ENCODE results near the gene GNB1.
"Not testable (repeated sequence)": the region's sequence is repeated elsewhere in the genome, so short reads cannot be mapped to it uniquely, and the experiment has no call there.

GNB1 gene

GRCh38 chr1:1763657-1764621 lies 126.9 kb downstream of the GNB1 start:
- DNase-seq (ENCODE audit: low read depth in 3 of 3) = no peak

DNA sequence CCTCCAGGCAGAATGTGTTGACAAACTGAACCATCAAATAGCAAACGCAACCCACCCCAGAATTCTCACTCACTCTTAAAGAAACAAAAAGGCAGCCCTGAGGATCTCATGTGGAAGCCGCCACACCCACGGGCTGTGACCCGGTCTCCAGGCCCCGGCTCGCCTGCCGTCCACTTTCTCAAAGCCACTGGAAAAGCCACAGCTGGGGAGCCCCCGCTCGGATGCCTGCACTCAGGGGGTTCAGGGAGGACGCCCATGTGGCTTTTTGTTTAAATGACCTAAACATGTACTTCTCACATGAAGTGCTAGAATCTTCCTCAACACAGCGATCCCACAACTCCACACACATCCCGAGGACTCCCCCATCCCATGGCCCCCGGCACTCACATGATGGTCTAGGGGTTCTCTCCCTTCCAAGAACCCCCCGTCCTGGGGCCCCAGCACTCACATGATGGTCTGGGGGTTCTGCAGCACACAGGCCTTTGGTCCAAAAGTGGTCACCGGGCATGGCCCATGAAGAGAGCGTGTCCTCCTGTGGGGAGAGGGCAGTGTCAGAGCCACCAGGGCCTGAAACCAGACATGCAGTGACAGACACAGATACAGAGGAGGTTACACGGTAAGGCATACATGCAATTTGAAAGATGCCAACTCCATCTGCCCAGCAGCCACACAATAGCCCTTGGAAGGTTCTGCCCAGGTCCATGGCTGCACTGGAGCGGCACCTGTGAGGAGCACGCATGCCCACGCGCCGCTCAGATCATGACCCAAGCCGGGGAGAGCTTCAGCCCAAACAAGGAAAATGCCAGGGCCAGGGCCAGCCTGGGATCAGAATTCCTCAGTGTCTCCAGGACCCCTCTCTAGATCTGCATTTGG lies 129.1 kb downstream of the GNB1 start:
- DNase-seq (ENCODE audit: low read depth in 3 of 3) = no peak

- no peak for DNase-seq (ENCODE audit: low read depth in 3 of 3)
Measured at GRCh38 chr1:1760715-1761114, 130.2 kb downstream of the GNB1 start.

GRCh38 chr1:1760345-1760650 lies 130.6 kb downstream of the GNB1 start:
- no peak for DNase-seq (ENCODE audit: low read depth in 3 of 3)

GRCh38 chr1:1759456-1760344 lies 131.2 kb downstream of the GNB1 start:
- no peak for DNase-seq (ENCODE audit: low read depth in 3 of 3)

DNA sequence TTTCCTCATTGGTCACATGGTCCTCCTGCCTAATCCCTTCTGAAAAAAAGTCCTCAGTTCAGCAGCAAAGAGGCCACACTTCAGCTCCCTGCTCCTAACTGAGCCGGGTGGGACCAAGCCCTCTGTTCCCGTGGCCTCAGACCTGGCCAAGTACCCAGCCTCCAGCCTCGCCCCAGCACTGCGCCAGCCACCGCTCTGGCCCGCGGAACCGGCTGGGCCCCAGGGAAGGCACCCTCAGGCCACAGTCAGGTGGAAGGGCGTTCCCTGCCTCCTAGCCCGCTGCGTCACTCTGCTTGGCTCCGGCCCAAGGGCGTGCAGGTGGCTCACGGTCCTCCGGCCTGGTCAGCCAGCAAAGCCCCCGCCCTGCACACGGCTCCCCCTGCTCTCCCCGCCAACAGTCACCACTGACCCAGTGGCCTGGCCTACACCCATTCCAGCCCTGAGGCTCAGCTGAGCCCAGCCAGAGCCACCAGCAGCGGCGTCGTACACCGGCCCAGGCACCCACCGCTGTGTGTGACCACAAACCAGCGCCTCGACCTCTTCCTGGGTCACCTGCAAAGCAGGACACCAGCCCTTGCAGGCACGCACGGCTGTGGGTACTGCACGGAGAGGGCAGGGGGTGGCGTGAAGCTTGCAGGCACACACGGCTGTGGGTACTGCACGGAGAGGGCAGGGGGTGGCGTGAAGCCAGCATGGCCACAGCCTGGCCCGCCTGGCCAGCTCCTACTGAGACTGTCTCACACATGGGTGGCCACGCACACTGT lies 132.0 kb downstream of the GNB1 start:
- no peak for DNase-seq (ENCODE audit: low read depth in 3 of 3)

DNA sequence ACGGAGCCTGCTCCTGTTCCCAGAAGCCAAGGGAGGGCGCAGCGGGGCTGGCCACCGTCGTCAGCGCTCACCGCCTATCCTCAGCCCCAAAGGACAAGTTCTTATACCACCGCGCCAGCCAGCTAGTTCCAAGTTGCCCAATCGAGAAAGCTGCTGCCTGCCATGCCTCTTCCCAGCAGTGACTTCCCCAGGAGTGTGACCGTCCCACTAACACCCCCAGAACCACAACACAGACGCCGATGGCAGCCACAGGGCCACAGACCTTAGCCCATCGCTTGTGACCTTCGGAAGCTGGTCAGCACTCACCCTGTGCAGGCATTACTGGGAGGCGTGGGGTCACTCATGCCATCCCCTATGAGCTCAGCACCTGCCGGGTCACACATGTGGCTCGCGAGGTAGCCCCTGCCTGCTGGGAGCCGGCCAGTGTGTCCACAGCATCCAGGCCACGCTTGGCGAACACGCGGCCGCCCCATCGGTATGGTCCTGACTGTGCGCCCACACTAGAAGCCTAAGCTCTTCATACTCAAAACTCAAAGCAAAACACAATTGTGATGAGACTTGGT lies 132.7 kb downstream of the GNB1 start:
- DNase-seq (ENCODE audit: low read depth in 3 of 3) = no peak

DNA sequence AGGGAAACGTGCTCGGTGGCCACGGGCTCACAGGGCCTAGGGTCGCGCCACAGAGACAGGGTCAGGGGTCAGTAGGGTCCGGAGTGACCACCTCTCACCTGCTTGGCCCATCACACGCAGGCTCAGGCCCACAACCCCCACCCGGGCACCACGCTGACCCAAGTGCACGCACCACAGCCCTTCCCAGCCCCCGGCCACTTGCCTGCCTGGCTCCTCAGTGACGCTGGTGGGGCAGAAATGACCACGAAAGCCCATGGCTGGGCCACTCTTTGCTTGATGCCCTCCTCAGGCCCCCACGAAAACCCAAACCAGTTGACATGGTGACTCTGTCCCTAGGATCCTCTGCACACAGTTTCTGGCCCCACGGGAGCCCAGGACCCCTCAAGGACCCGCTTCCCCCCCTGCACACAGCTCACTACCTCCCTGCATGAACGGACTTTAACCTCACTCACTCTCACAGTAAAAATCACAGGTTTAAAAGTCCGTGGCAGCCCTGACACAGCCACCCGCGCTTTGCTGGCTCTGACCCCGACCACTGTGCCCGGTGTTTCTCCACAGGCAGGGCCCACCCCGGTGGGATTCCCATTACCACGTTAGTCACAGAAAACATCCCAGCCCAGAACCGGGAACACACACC lies 133.3 kb downstream of the GNB1 start:
- DNase-seq (ENCODE audit: low read depth in 3 of 3) = no peak

DNA sequence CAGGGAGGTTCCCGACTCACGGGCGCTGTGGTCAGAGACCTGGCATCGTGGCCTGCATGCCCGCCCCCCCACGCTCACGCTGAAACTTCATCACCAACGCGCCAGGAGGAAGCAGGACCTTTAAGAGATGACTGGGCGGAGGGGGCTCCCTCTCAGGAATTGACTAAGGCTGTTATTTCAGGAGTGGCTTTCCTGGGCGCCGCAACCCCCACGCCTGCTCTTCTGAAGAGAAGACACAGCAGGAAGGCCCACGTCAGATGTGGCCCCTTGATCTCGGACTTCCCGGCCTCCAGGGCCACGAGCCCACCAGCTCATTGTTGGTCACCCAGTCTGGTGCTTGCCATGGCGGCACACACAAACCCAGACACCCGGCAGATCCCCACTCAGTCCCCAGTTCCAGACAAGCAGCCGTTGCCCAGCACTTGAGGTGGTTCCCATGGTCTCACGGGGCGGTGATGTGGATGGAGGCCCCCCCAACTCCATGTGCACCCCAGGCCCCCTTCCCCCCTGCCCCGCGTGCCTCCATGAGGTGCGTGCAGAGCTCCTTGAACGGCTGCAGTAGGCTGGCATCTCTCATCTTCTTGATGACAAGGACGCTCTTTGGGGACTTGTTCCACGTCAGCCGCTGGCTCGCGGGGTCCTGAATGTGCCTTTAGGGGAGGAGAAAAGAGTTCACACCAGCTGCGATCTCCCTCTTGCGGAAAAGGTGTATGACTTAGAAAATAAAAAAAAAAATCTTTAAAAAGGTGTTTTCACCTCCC lies 134.0 kb downstream of the GNB1 start:
- DNase-seq (ENCODE audit: low read depth in 3 of 3) = no peak

- DNase-seq (ENCODE audit: low read depth in 3 of 3) = no peak
Measured at GRCh38 chr1:1755852-1756251, 135.0 kb downstream of the GNB1 start.

DNA sequence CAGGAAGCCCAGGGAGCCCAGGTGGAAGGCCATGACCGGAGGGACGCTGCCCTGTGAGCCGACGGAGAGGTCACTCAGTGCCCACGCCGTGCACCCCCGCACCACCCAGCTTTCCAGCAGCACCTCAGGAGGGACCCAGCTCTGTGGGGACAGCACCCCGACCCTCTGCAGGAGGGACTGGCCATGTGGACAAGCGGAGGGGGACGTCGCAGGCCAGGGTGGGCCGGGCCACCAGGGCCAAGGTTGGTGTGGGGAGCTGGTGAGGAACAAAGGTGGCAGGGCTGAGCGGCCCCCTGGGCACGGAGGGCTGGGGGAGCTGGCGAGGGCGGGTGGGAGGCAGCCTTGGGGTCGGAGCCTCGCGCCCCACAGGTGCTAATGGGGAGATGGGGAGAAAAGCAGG lies 135.5 kb downstream of the GNB1 start:
- DNase-seq (ENCODE audit: low read depth in 3 of 3) = no peak

GRCh38 chr1:1754051-1754815 lies 136.7 kb downstream of the GNB1 start:
- DNase-seq (ENCODE audit: low read depth in 3 of 3) = no peak

DNA sequence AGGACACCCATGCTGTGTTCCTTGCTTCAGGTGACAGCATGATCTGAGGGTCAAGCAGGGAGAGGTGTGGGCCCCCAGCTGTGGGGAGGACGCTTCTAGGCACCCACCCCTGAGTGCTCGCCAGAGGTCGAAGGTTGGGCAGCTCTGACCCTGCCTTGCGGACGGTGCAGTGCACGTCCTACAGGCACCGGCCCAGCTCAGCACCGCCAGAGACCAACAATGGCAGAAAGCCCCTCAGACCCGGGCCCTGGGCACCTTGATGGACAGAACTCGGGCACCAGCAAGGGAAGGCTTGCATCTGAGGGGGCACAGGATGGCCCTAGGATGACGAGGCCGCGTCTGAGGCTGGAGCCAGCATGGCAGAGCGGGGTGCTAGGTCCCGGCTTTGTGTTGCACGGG lies 137.3 kb downstream of the GNB1 start:
- no peak for DNase-seq (ENCODE audit: low read depth in 3 of 3)

DNA sequence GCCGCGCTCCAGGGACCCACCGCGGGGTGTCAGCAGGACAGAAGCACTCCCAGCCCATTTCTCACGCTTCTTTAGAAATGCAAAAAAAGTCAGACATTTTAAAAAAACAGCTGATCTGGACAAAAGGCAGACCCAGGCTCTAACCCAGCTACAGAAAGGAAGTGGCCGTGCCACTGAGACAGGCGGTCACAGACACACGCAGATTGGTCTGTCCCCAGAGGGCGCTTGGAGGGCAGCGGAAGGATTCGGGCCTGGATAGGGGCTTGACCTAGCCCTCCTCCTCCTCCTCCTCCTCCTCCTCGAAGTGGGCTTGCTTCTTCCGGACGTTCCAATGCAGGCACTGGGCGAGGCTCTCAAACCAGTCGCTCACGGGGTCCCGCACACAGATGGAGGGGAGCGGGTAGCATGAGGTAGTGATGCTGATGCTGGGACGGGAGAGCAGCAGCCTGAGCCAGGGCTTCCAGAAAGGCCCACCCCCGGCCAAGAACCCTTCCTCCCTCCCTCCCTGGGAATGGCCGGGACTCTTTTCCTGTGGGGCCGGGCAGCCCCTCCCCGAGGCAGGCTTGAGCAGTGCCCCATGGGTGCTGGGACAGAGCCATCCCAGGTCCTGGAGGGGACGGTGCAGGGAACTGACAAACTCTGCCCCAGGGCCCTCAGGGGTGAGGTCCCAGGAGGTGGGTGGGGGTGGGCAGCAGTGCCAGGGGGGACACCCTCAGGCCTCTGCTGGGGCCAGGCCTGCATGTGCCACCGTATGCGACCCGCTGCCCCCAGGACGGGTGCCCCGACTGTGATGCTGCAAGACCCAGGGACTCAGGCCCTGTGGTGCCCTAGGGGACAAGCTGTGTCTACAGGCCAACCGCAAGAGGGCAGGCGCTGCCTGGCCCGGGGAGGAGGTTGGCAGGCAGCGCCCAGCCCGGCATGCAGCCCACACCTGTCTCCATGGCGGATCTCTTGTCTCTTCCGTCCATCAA lies 138.0 kb downstream of the GNB1 start:
- no peak for DNase-seq (ENCODE audit: low read depth in 3 of 3)

DNA sequence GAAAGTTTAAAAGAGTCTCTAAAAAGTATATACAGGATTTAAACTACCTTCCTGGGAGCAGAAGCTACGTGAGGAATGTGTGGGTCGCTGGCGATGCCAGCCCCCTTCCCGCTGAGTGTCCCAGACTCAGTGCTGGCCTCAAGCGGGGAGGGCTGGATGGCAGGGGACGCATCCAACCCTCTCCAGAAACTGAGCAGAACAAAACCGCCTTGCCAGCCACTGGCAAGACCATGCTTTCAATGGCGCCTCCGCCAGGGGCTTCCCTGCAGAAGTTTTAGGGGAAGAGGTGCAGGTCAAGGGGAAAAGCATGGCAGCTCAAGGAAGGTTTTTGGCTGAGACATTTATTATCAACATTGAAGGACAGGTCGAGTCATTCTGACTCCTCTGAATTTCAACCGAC lies 138.7 kb downstream of the GNB1 start:
- DNase-seq (ENCODE audit: low read depth in 3 of 3) = no peak

GRCh38 chr1:1749941-1750340 lies 140.9 kb downstream of the GNB1 start:
- DNase-seq (ENCODE audit: low read depth in 3 of 3) = not testable (repeated sequence)

DNA sequence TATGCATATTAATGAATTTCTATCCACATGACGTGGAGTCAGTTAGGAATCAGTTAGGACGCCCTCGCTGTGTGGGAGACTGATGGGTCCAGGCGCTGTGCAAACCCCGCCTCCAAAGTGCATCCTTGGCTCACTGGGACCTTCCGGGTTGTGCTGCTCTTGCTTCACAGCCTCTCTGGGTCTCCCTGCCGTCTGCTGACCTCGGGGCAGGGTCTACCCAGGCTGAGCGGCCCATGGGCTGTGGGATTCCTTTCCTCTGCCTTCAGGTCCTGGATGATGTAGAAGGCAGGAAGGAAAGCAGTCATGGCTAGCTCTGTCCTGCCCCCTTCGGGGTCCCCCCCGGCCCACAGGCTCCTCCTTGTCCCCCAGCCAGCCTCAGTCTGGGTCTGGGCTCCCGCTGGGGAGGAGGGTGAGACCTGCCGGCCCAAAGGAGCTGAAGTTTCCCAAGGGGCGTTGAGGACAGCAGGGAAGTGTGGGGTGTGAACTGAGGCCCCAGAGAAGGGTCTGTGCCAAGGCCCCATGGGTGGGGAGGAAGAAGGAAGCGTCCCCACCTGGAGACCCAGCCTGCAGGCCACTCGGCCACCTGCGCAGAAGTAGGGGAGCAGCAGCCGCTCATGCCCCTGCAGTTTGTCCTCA lies 142.1 kb downstream of the GNB1 start:
- no peak for DNase-seq (ENCODE audit: low read depth in 3 of 3)
